Measurements from ENCODE around the gene SND1.

Gene SND1

DNA sequence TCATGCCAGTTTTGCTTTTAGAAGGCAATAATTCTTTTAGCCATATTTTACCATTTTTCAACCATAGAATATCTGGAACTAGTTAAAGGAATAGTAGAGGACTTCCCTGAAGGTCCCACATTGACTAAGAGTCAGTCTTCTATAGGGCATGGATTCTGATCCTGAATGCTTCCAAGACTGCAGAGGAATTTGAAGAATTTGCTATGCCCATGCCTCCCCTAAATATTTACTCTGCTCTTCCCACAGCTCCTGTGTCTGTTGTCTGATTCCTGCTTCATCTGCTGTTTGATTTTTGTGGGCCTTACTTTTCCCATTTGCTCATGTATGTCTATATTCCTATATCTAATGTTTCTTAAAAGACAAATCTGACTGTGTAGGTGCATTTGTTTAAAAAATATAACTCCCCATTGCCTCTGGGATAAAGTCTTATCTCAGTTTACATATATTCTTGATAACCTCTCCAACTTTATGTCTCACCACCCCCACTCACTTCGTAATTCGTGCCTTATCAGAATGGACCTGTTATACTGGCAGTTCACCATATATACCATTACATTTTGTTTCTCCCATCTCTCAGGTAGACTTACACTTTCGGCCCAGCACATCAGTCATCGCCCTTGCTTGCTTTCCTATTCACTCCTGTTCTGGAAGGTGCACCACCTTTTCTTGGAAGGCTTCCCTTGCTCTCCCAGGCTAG, 345.4 kb downstream of the SND1 start:
- TF ChIP-seq, protein P1, sequence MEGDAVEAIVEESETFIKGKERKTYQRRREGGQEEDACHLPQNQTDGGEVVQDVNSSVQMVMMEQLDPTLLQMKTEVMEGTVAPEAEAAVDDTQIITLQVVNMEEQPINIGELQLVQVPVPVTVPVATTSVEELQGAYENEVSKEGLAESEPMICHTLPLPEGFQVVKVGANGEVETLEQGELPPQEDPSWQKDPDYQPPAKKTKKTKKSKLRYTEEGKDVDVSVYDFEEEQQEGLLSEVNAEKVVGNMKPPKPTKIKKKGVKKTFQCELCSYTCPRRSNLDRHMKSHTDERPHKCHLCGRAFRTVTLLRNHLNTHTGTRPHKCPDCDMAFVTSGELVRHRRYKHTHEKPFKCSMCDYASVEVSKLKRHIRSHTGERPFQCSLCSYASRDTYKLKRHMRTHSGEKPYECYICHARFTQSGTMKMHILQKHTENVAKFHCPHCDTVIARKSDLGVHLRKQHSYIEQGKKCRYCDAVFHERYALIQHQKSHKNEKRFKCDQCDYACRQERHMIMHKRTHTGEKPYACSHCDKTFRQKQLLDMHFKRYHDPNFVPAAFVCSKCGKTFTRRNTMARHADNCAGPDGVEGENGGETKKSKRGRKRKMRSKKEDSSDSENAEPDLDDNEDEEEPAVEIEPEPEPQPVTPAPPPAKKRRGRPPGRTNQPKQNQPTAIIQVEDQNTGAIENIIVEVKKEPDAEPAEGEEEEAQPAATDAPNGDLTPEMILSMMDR (IDR thresholded peaks at IDR 0.05; ENCODE audit: low read depth, low read length, poor library complexity, severe bottlenecking) = no peak
- TF ChIP-seq EZH2phosphoT487 (IDR thresholded peaks at IDR 0.05; ENCODE audit: borderline replicate concordance, low read length) = no peak

DNA sequence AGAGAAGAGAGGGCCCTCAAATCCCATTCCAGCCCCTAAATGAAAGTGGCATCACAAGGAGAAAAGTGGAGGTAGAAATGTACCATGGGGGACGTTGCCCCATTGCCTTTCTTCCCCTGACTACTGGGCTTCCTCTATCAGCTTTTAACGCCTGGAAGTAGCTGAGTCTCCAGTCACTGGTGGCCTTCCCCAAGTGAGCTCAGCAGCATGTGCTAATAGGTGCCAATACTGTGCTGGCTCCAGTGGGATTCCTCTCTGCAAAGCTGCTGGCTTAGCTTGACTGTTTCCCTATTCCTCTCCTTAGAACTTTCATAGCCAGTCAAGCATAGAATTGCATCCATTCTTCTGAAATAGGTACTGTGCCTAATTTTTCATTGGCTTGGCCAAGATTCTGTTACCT, 346.7 kb downstream of the SND1 start:
- Histone ChIP-seq H4K20me1 (ENCODE audit: control insufficient read depth, insufficient read depth, low read depth, low read length) (no peaks in the 10 kb centered on the region), H3K4me3 (ENCODE audit: low read length) (no peak overlapping the region), H3K27me3 (ENCODE audit: control insufficient read depth, low read length) (no peaks in the 10 kb centered on the region), H3K9me2 (replicated peaks; ENCODE audit: control insufficient read depth, low read length) (no peaks in the 10 kb centered on the region), H3K4me1 (ENCODE audit: control insufficient read depth, low read length) (peaks cover 18% of the 10 kb centered on the region), H3K4me2 (ENCODE audit: low read length) (no peak overlapping the region), H3K36me3 (ENCODE audit: control insufficient read depth, low read length) (peaks cover 40% of the 10 kb centered on the region), H3F3A (ENCODE audit: control insufficient read depth, insufficient read depth) (no peaks in the 10 kb centered on the region), H3K79me2 (ENCODE audit: control insufficient read depth, low read length) (no peaks in the 10 kb centered on the region), H3K9me3 (ENCODE audit: control insufficient read depth, insufficient read depth, low read length) (no peaks in the 10 kb centered on the region), H3K27ac (ENCODE audit: low read depth, low read length) (no peak overlapping the region)
- no peak for TF ChIP-seq EZH2phosphoT487 (IDR thresholded peaks at IDR 0.05; ENCODE audit: borderline replicate concordance, low read length)
- TF ChIP-seq, protein P1 (IDR thresholded peaks at IDR 0.05; ENCODE audit: low read depth, low read length, poor library complexity, severe bottlenecking) = no peak

More for the DNA sequence above, 345.4 kb downstream of the SND1 start:
- no peaks in the 10 kb centered on the region for H3K27me3 ChIP-seq (ENCODE audit: control insufficient read depth, low read length)
- no peaks in the 10 kb centered on the region for H3F3A ChIP-seq (ENCODE audit: control insufficient read depth, insufficient read depth)
- H3K79me2 ChIP-seq (ENCODE audit: control insufficient read depth, low read length) = no peaks in the 10 kb centered on the region
- H3K27ac ChIP-seq (ENCODE audit: low read depth, low read length) = no peak overlapping the region
- H3K9me3 ChIP-seq (ENCODE audit: control insufficient read depth, insufficient read depth, low read length) = no peaks in the 10 kb centered on the region
- peaks cover 5% of the 10 kb centered on the region for H3K4me1 ChIP-seq (ENCODE audit: control insufficient read depth, low read length)
- H3K4me2 ChIP-seq (ENCODE audit: low read length) = no peak overlapping the region
- no peak overlapping the region for H3K4me3 ChIP-seq (ENCODE audit: low read length)
- no peaks in the 10 kb centered on the region for H3K9me2 ChIP-seq (replicated peaks; ENCODE audit: control insufficient read depth, low read length)
- peaks cover 48% of the 10 kb centered on the region for H3K36me3 ChIP-seq (ENCODE audit: control insufficient read depth, low read length)
- H4K20me1 ChIP-seq (ENCODE audit: control insufficient read depth, insufficient read depth, low read depth, low read length) = no peaks in the 10 kb centered on the region

DNA sequence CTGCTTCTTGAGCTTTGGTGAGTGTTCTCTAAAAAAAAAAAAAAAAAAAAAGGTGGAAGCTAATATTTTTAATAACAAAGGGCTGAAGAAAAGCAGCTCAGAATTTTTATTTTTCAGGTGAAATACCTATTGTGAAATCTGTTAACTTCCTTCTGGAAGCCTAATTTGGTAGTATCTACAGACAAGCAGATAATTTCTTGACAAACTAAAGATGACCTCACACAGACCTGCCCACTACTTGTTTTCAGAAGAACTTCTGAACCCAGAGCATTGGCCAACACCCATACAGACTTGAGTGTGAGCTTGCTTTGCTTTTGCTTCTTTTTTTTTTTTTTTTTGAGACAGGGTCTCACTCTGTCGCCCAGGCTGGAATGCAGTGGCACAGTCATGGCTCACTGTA, 348.1 kb downstream of the SND1 start:
- Histone ChIP-seq H3K36me3 (ENCODE audit: control insufficient read depth, low read length) (peaks cover 36% of the 10 kb centered on the region), H3K27me3 (ENCODE audit: control insufficient read depth, low read length) (no peaks in the 10 kb centered on the region), H3F3A (ENCODE audit: control insufficient read depth, insufficient read depth) (no peaks in the 10 kb centered on the region), H3K9me2 (replicated peaks; ENCODE audit: control insufficient read depth, low read length) (no peaks in the 10 kb centered on the region), H3K27ac (ENCODE audit: low read depth, low read length) (no peak overlapping the region), H4K20me1 (ENCODE audit: control insufficient read depth, insufficient read depth, low read depth, low read length) (no peaks in the 10 kb centered on the region), H3K4me1 (ENCODE audit: control insufficient read depth, low read length) (peaks cover 32% of the 10 kb centered on the region), H3K4me2 (ENCODE audit: low read length) (no peak overlapping the region), H3K4me3 (ENCODE audit: low read length) (no peak overlapping the region), H3K9me3 (ENCODE audit: control insufficient read depth, insufficient read depth, low read length) (no peaks in the 10 kb centered on the region), H3K79me2 (ENCODE audit: control insufficient read depth, low read length) (no peaks in the 10 kb centered on the region)
- no peak for TF ChIP-seq EZH2phosphoT487 (IDR thresholded peaks at IDR 0.05; ENCODE audit: borderline replicate concordance, low read length)
- TF ChIP-seq, protein P1 (IDR thresholded peaks at IDR 0.05; ENCODE audit: low read depth, low read length, poor library complexity, severe bottlenecking) = no peak
